SHP77 treated with DMSO at 0.1 percent for 48 hours (cell line): ENCODE results near the gene MYO18B.

Source experiments
- DNase-seq: peaks from one replicate; lab custom pipeline; 2025; lab: John Stamatoyannopoulos, UW

Gene MYO18B

DNA sequence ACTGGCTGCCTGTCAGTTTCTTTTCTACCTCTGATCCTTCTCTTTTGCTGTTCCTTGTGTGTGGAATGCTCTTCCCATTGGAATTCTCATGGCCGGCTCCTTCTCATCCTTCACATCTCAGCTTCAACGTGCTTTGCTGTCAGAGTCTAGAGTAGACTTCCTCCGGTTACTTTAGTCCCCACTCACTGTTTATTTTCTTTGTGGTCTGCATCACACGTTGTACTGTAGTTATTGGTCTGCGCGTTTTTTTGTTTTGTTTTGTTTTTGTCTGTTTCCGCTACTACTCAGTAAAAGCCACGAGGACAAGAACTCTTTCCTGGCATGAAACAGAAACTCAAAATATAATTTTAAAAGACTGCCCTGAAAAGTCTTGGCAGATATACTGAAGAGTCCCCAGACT, 305.9 kb downstream of the MYO18B start:
- no peak for DNase-seq

DNA sequence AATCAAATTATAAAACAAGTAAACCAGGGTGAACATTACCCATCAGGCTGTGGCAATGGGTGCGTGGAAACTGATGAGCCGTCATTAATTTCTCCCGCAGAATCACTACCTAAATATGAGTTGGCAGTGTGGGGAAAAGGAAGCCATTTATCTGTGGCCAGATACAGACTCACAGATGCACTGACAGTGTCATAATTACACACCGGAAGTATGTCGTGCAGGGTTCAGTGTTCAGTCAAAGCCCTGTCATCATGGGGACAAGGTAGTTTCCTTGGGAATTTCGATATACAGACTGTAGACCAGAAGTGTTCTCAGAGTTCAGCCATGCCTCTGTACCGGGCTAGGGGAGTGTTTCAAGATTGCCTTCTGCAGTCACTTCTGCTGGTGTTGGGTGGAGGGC, 308.1 kb downstream of the MYO18B start:
- DNase-seq, result no peak

DNA sequence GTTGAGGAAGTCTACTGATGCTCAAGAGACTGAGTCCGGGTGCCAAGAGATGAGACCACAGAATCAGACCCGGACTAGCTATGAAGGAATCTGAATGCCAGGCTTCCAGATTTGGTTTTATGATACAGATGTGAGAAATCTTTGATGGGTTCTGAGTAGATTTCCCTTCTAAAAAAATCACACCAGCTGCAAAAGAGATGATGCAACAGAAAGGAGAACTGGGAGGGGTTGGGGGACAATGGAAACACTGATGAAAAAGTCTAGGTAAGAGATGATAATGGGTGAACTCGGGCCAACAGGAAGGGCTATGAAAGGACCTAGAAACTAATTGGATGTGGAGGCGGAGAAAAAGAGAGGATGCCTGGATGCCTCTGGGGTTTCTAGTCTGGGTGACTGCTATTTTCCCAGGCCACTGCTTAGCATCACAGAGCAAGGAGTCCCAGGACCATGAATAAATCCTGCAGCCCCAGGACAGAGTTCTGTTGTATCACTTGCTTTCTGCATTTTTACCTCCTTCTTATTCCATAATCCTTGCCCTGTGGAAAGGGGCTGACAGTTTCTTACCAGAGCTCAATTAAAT, 311.8 kb downstream of the MYO18B start:
- no peak for DNase-seq

DNA sequence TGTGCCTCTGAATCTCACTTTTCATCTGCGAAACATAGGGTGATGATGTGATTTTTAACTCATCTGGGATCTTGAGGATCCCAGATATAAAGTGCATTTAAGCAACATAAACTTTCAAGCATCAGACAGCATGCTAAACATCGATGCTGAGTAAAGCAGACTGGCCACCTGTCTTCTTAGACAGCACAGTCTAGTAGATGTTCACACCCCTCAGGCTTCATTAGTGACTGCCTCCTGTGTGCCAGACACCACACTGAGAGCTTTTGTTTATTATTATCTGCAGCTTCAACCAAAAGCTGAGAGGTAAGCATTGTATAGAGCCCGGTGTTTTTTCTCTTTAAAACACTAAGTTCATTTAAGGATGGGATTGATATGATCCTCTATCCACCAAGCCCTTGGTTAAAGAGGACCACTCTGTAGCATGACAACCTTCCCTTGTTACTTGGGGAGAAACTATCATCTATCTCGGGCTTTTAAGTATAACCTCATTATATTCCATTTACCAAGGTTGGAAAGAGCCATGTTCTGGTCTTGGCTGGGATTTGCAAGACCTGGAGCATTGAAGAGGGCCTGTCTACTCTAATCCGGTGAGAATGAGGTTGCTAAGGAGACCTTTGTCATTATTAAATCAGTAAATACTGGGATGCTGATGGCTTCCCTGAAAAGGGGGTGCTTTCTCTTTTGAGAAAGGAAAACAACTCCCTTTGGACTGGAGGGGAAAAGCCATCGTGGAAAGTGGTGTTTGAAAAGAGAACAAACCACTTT, 313.0 kb downstream of the MYO18B start:
- DNase-seq, result no peak

DNA sequence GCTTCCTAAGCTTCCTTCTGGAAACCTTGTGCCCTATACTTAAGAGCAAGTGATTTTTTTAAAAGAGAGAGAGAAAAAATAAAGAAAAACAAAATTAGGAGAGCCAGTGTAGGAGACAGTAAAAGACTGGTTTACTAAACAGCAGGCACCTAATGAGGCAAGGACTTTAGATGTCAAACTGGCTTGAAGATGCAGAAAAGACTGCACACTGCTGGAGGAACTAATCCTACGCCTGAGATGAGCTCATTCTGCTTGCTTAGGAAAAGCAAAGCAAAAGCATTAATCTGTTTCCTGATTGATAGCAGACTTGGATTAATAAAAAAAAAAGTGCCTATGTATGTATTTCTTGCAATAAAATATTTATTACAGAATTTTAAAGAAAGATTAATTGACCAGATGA, 313.7 kb downstream of the MYO18B start:
- DNase-seq, result no peak

DNA sequence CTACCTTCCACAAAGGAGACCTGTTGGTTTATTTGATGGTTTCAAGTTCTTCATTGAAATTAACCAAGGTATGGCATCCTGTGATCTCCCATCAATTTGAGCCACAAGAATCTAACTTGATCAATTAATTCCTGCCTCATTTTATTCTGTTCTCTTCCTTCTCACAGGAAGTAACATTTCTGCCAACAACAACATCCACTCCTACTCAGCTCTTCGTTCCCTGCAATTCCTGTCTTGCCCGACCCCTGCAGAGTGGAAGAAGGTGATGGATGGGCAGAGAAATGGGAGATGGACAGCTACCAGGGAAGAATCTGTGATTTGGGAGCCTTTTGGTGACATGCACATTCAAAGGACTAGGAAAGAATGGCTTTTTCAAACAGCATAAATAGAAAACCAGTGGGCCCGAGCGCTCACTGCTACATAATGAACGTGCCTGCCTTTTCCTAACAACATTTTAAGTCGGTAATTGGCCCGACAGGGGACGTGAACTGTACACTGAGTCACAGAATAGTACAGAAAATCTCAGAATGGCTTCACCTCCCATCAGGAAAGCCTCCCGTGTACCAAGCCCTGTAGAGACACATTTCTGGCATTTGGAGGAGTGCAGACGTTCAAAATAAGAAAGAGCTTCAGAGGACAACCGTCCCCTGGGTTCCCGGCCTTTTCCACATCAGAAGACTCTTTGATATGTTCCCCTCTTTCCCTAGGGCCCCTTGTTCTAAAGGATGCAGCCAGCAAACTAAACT, 314.6 kb downstream of the MYO18B start:
- DNase-seq, result no peak

DNA sequence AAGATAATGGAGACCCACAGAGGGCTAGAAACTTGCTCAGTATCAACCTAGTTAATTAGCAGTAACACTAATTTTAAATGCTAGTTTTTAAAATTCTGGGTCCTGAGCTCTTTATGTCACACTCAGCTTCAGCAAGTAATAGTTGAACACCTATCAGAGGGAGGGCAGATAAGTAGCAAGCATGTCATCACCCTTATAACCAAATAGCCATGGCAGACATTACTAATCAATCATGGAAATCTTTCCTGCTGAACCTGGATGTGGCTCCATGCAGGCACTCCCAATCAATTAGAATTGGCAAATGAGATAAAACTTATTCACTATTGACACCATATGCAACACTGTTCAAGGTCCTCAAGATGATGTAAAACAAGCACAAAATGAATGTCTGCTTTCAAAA, 315.7 kb downstream of the MYO18B start:
- no peak for DNase-seq

DNA sequence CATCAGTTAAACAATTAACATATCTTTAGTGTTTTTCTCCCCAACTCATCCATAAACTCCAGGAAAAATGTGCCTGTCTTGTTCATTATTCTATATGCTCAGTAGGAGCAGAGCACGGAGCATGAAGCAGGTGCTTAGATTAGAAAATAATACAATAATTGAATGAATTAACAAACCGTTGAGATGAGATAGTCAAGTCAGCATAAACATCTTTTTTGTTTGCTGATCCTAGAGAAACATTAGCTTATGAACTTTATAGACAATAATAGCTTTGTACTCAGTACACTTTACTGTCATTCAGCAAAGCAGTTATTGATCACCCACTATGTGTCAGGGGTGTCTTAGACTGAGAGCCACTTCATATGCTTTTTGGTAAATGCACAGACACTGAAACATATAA, 322.1 kb downstream of the MYO18B start:
- DNase-seq, result no peak

DNA sequence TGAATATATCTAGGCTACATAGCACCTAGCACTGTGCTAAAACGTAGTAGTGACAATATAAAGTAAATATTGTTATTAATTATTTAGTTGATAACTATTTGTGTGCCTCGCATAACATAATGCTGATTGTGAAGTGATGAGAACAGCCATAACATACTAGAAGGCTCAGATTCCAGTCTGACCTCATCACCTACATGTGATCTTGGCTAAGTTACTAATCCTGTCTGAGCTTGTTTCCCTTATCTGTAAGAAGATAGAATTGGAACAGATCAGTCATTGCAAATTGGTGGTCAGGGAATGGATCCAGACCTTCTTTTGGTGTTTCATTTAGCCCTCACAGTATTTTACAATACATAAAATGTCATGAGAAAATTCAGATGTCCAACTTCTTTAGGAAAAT, 323.9 kb downstream of the MYO18B start:
- DNase-seq, result no peak

DNA sequence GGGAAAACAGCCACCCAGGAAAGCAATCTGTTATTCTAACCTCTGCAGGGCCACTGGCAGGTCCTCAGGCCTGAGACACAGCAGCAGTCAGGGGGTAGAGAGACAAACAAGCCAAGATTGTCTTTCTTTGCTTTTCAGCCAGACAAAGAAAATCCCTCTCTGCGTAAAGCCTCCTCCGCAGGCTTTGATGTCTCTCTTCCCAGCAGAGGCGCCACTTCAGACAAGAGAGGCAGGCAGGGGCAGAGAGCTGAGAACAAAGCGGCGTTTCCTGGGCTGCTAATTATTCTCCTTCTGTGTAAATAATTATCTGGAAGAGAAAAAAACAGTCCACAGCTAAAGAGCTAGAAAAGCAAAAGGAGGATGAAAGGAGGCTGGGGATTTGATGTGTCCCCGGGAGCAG, 324.5 kb downstream of the MYO18B start:
- no peak for DNase-seq

DNA sequence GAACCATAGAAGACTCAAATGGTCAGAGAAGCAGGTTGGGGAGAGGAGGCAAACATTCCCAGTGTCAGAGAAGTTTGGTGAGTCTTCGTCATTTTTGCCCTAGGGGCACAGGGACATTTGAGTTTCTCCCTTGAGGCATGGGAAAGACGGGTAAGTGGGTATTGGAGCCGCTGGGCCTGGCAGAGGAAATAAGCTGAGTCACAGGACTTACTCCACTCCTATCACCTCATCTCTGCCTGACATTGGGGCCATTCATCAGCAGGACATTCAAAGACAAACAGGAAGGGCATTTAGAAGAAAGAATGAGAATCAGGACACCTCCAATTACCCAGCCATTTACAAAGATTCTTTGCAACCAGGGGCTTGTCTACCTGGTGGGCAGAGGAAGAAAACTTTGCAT, 326.6 kb downstream of the MYO18B start:
- no peak for DNase-seq

DNA sequence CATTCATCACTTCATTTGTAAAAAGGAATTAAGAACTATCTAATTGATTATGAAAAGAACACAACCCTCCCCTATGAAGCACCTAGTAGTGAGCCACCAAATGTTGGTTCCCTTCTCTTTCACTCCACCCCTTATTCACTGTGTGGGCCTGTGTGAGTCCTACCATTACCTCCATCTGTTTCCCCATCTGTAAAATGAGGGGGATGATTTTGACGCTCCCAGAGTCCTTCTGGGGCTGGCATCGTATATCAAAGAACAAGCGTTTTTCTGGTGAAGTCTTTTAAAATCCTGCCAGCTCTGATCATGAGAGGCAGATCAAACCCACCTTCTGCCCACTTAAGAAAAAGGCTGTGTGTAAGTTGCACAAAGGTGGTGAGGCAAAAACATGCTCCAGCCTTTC, 330.6 kb downstream of the MYO18B start:
- no peak for DNase-seq

DNA sequence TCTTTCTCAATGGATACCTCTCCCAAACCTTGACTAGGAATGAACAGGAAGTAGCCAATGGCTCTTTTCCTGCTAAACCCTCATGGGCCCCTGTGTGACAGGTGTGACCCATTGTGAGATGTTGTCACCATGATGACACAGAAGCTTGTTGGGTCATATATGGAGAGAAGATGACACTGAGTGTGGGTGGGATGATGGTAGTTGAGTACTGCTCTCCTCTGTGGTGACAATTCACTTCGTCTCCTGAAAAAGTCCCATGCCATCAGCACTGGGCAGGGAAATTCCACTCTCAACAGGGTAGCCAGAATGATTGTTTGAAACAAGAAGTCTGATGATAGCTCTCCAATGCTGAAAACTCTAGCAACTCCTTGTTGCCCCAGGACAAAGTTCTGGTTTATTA, 333.3 kb downstream of the MYO18B start:
- DNase-seq, result no peak

DNA sequence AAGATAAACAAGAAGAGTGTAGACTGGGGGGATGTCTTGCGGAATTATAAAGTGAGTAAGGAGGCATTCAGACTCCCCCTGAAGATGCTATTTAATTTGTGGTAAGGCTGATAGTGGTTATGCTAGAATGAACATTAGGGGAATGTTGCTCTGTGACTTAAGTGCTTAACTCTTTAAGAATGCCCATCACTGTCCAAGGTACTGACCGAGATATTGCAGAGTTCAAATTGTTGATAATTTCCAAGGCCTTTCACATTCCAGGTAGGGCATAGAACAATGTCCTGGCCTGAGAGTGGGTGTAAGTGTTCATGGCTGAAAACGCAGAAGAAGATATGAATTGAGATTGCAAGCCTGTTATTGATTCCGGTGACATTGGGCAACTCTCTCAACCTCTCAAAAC, 337.0 kb downstream of the MYO18B start:
- no peak for DNase-seq
